GM21619 (cell line): ENCODE measurements around the gene DCAF11.

Source experiments
- ATAC-seq: cut with Tn5 transposase; IDR thresholded peaks from one replicate; pipeline ENCODE4 v1.9.1; 2021; ENCODE audit not compliant: unreplicated experiment

The DCAF11 gene

GRCh38 chr14:24116128-24116814 lies 1.7 kb downstream of the DCAF11 start:
- no peak for ATAC-seq

GRCh38 chr14:24117179-24117578 lies 2.6 kb downstream of the DCAF11 start:
- ATAC-seq: no peak

- no peak for ATAC-seq
Observed at GRCh38 chr14:24119691-24120090, 5.1 kb downstream of the DCAF11 start.

GRCh38 chr14:24121210-24121609 lies 6.6 kb downstream of the DCAF11 start:
- no peak for ATAC-seq

- no peak for ATAC-seq
Observed at GRCh38 chr14:24122416-24122815, 7.8 kb downstream of the DCAF11 start.

- ATAC-seq: no peak
Observed at GRCh38 chr14:24122898-24123297, 8.3 kb downstream of the DCAF11 start.

- ATAC-seq: no peak
Observed at GRCh38 chr14:24123424-24124417, 9.1 kb downstream of the DCAF11 start.

- no peak for ATAC-seq
Observed at GRCh38 chr14:24126939-24127338, 12.4 kb downstream of the DCAF11 start.

GRCh38 chr14:24127673-24128072 lies 13.1 kb downstream of the DCAF11 start:
- ATAC-seq: no peak

GRCh38 chr14:24129410-24129998 lies 14.9 kb downstream of the DCAF11 start:
- no peak for ATAC-seq

GRCh38 chr14:24130380-24130716 lies 15.8 kb downstream of the DCAF11 start, which contains the start of gene FITM1:
FITM1 (plus strand) TSS chr14:24130659; CDS start chr14:24131564, 905 bp downstream.
- no peak for ATAC-seq

GRCh38 chr14:24130717-24131548 lies 16.4 kb downstream of the DCAF11 start:
- no peak for ATAC-seq

GRCh38 chr14:24131549-24131966 lies 17.0 kb downstream of the DCAF11 start:
- no peak for ATAC-seq

GRCh38 chr14:24132061-24132685 lies 17.6 kb downstream of the DCAF11 start:
- no peak for ATAC-seq

GRCh38 chr14:24132976-24133375 lies 18.4 kb downstream of the DCAF11 start:
- ATAC-seq: no peak

GRCh38 chr14:24133735-24134134 lies 19.2 kb downstream of the DCAF11 start:
- ATAC-seq: no peak

- peak; percentile 4 for ATAC-seq
Observed at GRCh38 chr14:24135584-24135833, 20.9 kb downstream of the DCAF11 start.

GRCh38 chr14:24135834-24136683 lies 21.5 kb downstream of the DCAF11 start, which contains the start of gene PSME1:
PSME1 (plus strand) TSS chr14:24136194; CDS start chr14:24136263, 69 bp downstream.
- ATAC-seq: peak; percentile 79

- ATAC-seq: no peak
Observed at GRCh38 chr14:24136684-24137528, 22.3 kb downstream of the DCAF11 start.
